Thoracic aorta (tissue), 2 donors: Measurements from ENCODE around the gene CAMK2B. TPM values are rescaled to one million over a fixed set of nuclear protein-coding genes. Genes with fewer than 3 reads are reported as not detected.

Experiments used
- ATAC-seq: fragments of 150-250 bp; one replicate; pipeline ENCODE4 v1.8.0; 2017; ENCODE audit warnings: low read depth; ENCODE audit not compliant: insufficient number of reproducible peaks, low FRiP score
- DNase-seq: peaks from one replicate; pipeline ENCODE4 v3.0.0-alpha.2; 2020; ENCODE audit warnings: low spot score
- H3K27ac ChIP-seq, 2 donors: fragments of 200-600 bp; sonication (generic); 1 replicate in 1 of 2; 2 replicates in 1 of 2; pipeline ENCODE4 v1.5.1; 2016; ENCODE audit warnings: mild to moderate bottlenecking in 2 of 2, moderate library complexity in 2 of 2
- H3K27me3 ChIP-seq: fragments of 200-600 bp; sonication (generic); replicated peaks from 2 replicates; pipeline ENCODE4 v1.6.0; 2016; ENCODE audit warnings: mild to moderate bottlenecking; ENCODE audit not compliant: insufficient read depth
- H3K36me3 ChIP-seq: fragments of 200-600 bp; sonication (generic); one replicate; pipeline ENCODE4 v1.5.1; 2016
- H3K4me1 ChIP-seq, 2 donors: fragments of 200-600 bp; sonication (generic); 1 replicate in 1 of 2; 2 replicates in 1 of 2; pipeline versions ENCODE4 v1.5.1 to v1.6.0; 2016; ENCODE audit warnings: low read depth in 2 of 2, mild to moderate bottlenecking in 1 of 2; ENCODE audit not compliant: control insufficient read depth in 1 of 2
- H3K4me3 ChIP-seq: fragments of 200-600 bp; sonication (generic); 2 replicates; pipeline ENCODE4 v1.5.1; 2016; ENCODE audit warnings: mild to moderate bottlenecking
- H3K9me3 ChIP-seq: fragments of 200-600 bp; sonication (generic); 2 replicates; pipeline ENCODE4 v1.5.1; 2016
- total RNA-seq, 2 donors: library from RNA; depleted of rRNA; stranded (reverse); fragments of >200 nt; gene quantifications; one replicate each; pipeline versions ENCODE4 v1.1.0 to v1.2.3, GENCODE V29; 2016
- TF ChIP-seq, protein P1 (sequence below): fragments of 200-600 bp; sonication (generic); IDR thresholded peaks from one replicate; pipeline ENCODE4 v1.5.1; 2019; ENCODE audit warnings: antibody characterized with exemption

CAMK2B gene
- total RNA-seq, 2 donors from 2014 or later, result 1.5 to 2.8 TPM

- Histone ChIP-seq H3K9me3 (no peaks in the 10 kb centered on the region), H3K27me3 (no peaks in the 10 kb centered on the region), H3K4me1 (peaks cover 0 to 7% of the 10 kb centered on the region in 2 donors), H3K4me3 (peak overlapping the region; percentile 38), H3K36me3 (no peaks in the 10 kb centered on the region), H3K27ac (no peak overlapping the region)
- DNase-seq, result no peak
- TF ChIP-seq, protein P1, sequence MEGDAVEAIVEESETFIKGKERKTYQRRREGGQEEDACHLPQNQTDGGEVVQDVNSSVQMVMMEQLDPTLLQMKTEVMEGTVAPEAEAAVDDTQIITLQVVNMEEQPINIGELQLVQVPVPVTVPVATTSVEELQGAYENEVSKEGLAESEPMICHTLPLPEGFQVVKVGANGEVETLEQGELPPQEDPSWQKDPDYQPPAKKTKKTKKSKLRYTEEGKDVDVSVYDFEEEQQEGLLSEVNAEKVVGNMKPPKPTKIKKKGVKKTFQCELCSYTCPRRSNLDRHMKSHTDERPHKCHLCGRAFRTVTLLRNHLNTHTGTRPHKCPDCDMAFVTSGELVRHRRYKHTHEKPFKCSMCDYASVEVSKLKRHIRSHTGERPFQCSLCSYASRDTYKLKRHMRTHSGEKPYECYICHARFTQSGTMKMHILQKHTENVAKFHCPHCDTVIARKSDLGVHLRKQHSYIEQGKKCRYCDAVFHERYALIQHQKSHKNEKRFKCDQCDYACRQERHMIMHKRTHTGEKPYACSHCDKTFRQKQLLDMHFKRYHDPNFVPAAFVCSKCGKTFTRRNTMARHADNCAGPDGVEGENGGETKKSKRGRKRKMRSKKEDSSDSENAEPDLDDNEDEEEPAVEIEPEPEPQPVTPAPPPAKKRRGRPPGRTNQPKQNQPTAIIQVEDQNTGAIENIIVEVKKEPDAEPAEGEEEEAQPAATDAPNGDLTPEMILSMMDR, result no peak
- no peak for ATAC-seq
Measured at GRCh38 chr7:44325811-44326241, 432 bp upstream of the CAMK2B start.

GRCh38 chr7:44324481-44325200, 753 bp downstream of the CAMK2B start:
- Histone ChIP-seq H3K4me3 (peak overlapping the region; percentile 56), H3K9me3 (no peaks in the 10 kb centered on the region), H3K4me1 (peaks cover 0 to 7% of the 10 kb centered on the region in 2 donors), H3K36me3 (no peaks in the 10 kb centered on the region), H3K27ac (no peak overlapping the region), H3K27me3 (no peaks in the 10 kb centered on the region)
- ATAC-seq (no peak), DNase-seq (no peak)
- TF ChIP-seq, protein P1, result no peak

DNA sequence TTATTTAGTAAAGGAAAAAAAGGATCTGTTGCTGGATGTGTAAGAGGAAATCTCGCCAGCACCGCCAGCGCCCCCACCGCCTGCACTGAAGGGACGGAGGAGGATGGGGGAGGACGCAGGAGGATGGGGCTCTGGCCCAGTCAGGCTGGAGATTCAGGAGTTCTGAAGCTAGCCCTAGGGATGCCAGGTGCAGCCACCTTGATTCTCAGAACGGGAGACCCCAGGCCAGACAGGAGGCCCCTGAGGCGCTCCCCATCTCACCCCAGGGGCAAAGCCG, 1.3 kb downstream of the CAMK2B start:
- H3K27ac ChIP-seq, result no peak overlapping the region
- no peaks in the 10 kb centered on the region for H3K27me3 ChIP-seq
- ATAC-seq (no peak), DNase-seq (no peak)
- H3K4me1 ChIP-seq, result peaks cover 0 to 7% of the 10 kb centered on the region in 2 donors
- H3K9me3 ChIP-seq, result no peaks in the 10 kb centered on the region
- H3K4me3 ChIP-seq, result no peak overlapping the region
- TF ChIP-seq, protein P1, result no peak
- no peaks in the 10 kb centered on the region for H3K36me3 ChIP-seq

DNA sequence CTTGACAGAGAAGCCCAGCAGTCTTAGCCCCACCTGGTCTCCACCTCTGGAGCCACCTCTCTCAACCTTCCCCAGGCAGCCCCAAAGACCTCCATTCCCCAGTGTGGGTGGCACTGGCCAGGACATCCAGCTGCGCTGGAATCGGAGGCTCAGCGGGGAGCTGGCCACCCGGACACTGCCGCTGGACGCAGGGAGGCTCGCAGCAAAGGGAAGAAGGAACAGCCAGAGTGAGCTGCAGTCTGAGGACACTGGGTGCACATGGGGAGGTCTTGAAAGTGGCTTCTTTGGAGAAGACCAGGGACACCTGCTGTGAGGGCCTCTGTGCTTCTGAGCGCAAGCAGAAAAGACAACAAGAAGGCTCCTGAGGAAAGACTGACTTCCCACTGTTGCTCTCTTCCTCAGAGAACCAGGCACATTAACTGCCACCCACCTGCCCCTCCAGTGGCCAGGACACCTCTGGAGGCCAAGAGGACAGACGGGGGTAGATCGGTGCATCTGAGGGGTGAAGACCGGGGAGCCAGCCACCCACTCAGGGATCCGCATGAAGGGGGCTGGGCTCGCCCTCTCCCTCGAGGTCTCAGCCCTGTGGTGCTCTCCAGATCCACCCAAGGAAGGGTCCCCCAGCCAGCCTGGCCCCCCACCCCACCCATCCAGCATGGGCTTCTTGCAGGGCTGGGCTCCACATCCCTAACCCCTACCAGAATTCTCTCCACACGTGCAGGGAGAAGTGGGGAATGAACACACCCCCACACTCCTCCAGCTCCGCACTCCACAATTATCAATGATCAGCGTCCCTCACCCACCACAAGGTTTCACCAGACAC, 1.8 kb downstream of the CAMK2B start:
- peaks cover 0 to 7% of the 10 kb centered on the region in 2 donors for H3K4me1 ChIP-seq
- TF ChIP-seq, protein P1, result no peak
- H3K9me3 ChIP-seq, result no peaks in the 10 kb centered on the region
- no peaks in the 10 kb centered on the region for H3K27me3 ChIP-seq
- ATAC-seq (no peak), DNase-seq (no peak)
- H3K36me3 ChIP-seq, result no peaks in the 10 kb centered on the region
- no peak overlapping the region for H3K4me3 ChIP-seq
- no peak overlapping the region for H3K27ac ChIP-seq

DNA sequence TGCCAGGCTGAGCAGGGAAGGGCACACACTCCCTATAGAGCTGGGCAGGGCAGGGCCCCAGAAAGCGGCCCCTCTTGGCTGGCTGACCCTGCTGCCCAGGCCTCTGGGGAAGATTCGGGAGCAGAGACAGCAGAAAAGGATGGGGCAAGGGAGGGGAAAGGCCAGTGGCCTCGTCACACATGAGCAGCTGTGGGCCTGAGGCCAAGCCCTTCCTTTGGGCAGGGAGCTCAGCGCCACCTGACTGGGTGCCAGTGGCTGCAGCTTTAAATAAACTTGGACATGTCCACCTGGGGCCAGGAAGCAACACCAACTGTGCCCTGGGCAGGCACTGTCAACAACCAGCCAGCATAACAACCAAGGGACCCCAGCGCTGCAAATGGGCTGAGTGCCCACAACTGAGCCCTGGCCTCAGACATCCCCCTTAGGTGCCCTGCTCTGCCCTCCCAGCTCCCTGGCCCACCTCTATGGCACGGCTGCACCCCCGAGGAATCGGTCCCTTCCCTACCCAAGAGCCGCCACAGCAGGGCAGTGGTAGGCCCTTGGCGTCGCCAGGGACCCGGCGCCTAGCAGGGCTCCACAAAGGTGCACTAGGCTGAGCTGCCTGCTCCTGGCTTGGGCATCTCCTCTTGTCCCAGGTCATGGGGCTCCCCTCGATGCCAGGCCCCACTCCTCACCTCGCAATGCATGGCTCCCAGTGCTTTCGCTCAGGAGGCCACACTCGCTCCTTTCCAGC, 2.6 kb downstream of the CAMK2B start:
- no peak overlapping the region for H3K4me3 ChIP-seq
- H3K27ac ChIP-seq, result no peak overlapping the region
- no peak for DNase-seq
- TF ChIP-seq, protein P1, result no peak
- no peaks in the 10 kb centered on the region for H3K27me3 ChIP-seq
- H3K4me1 ChIP-seq, result peaks cover 0 to 7% of the 10 kb centered on the region in 2 donors
- no peaks in the 10 kb centered on the region for H3K36me3 ChIP-seq
- ATAC-seq, result no peak
- H3K9me3 ChIP-seq, result no peaks in the 10 kb centered on the region
